GM21528 (cell line): ENCODE data around the gene RPS6KA2.

ENCODE experiments used
- ATAC-seq: cut with Tn5 transposase; IDR thresholded peaks from one replicate; pipeline ENCODE4 v1.9.1; 2021; ENCODE audit warnings: mild to moderate bottlenecking, moderate library complexity; ENCODE audit not compliant: unreplicated experiment, low FRiP score

The RPS6KA2 gene

GRCh38 chr6:166617359-166617758, 9.7 kb downstream of the RPS6KA2 start:
- no peak for ATAC-seq

GRCh38 chr6:166616261-166617238, 10.5 kb downstream of the RPS6KA2 start:
- ATAC-seq = no peak

- no peak for ATAC-seq
Measured at GRCh38 chr6:166615059-166615770, 11.8 kb downstream of the RPS6KA2 start.

GRCh38 chr6:166614589-166614988, 12.5 kb downstream of the RPS6KA2 start:
- ATAC-seq = no peak

- no peak for ATAC-seq
Measured at GRCh38 chr6:166614171-166614583, 12.9 kb downstream of the RPS6KA2 start.

- no peak for ATAC-seq
Measured at GRCh38 chr6:166613027-166613426, 14.0 kb downstream of the RPS6KA2 start.

GRCh38 chr6:166612471-166612881, 14.6 kb downstream of the RPS6KA2 start:
- ATAC-seq = no peak

- no peak for ATAC-seq
Measured at GRCh38 chr6:166611631-166612030, 15.4 kb downstream of the RPS6KA2 start.

- no peak for ATAC-seq
Measured at GRCh38 chr6:166610069-166610468, 17.0 kb downstream of the RPS6KA2 start.

GRCh38 chr6:166608774-166609173, 18.3 kb downstream of the RPS6KA2 start:
- no peak for ATAC-seq

GRCh38 chr6:166605752-166606151, 21.3 kb downstream of the RPS6KA2 start:
- ATAC-seq = no peak

GRCh38 chr6:166604911-166605310, 22.1 kb downstream of the RPS6KA2 start:
- ATAC-seq = no peak

- ATAC-seq = no peak
Measured at GRCh38 chr6:166604328-166604727, 22.7 kb downstream of the RPS6KA2 start.

GRCh38 chr6:166603043-166603690, 23.9 kb downstream of the RPS6KA2 start:
- ATAC-seq = no peak

GRCh38 chr6:166601956-166602355, 25.1 kb downstream of the RPS6KA2 start:
- ATAC-seq = no peak

- ATAC-seq = no peak
Measured at GRCh38 chr6:166600931-166601330, 26.1 kb downstream of the RPS6KA2 start.

GRCh38 chr6:166599205-166599604, 27.8 kb downstream of the RPS6KA2 start:
- ATAC-seq = no peak

GRCh38 chr6:166598441-166599138, 28.5 kb downstream of the RPS6KA2 start:
- ATAC-seq = no peak

- no peak for ATAC-seq
Measured at GRCh38 chr6:166597711-166598440, 29.2 kb downstream of the RPS6KA2 start.
